HG03571 (cell line): ENCODE data around the gene NACAD.

Source experiments
- ATAC-seq: cut with Tn5 transposase; IDR thresholded peaks from one replicate; pipeline ENCODE4 v1.9.1; 2021; ENCODE audit not compliant: unreplicated experiment

The NACAD gene

GRCh38 chr7:45076946-45077345, 11.8 kb downstream of the NACAD start:
- no peak for ATAC-seq

DNA sequence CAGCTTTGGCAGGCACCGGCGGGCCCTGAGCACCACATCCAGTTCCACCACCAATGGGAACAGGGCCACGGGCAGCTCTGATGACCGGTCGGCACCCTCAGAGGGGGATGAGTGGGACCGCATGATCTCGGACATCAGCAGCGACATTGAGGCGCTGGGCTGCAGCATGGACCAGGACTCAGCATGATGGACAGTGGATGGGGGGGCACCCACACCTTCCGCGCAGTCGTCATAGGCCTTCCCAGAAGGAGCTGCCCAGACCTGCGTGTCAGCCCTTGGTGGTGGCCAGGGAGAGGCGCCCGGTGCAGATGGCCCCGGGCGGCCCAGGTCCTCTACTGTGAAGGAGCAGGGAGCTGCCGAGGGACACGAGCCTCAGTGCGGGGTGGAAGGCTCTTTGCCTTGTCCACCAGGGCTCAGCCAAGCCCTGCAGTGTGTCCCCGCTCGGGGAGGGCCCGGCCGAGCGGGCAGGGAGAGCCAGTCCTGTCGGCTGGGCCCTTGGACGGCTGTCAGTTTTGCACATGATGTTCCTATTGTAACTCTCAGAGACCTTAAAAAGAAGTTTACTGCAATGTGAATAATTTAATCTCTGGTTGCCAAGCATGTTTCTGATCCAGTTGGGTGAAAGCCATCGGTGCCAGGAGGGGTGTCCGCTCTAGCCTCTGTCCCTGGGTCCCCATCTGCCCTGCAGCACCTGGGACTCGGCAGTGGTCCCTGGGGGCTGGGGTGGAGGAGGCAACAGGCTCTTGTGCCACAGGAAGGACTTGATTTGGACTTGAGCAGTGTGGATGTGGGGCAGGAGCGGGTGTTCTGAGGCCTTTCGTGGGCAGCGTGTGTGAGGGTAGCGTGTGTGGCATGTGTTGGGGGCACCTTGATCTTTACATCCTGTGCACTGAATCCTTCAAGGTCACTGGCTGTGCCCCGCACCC, 12.6 kb downstream of the NACAD start:
- no peak for ATAC-seq

DNA sequence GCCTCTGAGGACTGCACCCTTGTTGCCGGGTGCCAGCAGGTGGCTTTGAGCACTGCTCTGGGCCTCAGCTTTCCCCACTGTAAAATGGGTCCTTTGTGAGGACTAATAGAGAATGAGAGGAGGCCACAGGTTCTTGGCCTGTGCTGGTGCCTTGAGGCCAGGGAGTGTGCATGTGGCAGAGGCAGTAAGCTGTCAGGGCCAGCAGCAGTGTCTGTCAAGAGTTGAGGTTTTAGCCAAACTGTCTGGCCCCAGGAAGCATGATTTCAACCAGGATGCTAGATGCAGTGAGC, 13.5 kb downstream of the NACAD start:
- ATAC-seq: no peak

GRCh38 chr7:45074528-45075354, 14.0 kb downstream of the NACAD start:
- no peak for ATAC-seq

GRCh38 chr7:45073786-45074527, 14.8 kb downstream of the NACAD start:
- no peak for ATAC-seq

GRCh38 chr7:45073031-45073785, 15.6 kb downstream of the NACAD start:
- no peak for ATAC-seq

- ATAC-seq: no peak
Observed at GRCh38 chr7:45072131-45073030, 16.4 kb downstream of the NACAD start.

DNA sequence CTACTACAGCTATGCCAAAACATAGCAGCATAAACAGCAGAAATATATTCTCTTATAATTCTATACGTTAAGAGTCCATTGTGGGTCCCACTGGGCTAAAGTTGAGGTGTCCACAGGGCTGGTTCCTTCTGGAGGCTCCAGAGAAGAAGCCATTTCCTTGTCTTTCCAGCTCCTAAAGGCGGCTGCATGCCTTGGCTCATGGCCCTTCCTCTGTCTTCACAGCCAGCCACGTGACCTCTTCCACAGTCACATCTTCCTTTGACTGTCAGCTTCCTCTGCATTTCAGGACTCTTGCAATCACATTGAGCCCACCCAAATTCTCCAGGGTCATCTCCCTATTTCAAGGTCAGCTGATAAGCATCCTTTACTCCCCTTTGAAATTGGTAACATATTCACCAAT, 17.2 kb downstream of the NACAD start:
- ATAC-seq: no peak

- no peak for ATAC-seq
Observed at GRCh38 chr7:45070254-45070642, 18.5 kb downstream of the NACAD start.

DNA sequence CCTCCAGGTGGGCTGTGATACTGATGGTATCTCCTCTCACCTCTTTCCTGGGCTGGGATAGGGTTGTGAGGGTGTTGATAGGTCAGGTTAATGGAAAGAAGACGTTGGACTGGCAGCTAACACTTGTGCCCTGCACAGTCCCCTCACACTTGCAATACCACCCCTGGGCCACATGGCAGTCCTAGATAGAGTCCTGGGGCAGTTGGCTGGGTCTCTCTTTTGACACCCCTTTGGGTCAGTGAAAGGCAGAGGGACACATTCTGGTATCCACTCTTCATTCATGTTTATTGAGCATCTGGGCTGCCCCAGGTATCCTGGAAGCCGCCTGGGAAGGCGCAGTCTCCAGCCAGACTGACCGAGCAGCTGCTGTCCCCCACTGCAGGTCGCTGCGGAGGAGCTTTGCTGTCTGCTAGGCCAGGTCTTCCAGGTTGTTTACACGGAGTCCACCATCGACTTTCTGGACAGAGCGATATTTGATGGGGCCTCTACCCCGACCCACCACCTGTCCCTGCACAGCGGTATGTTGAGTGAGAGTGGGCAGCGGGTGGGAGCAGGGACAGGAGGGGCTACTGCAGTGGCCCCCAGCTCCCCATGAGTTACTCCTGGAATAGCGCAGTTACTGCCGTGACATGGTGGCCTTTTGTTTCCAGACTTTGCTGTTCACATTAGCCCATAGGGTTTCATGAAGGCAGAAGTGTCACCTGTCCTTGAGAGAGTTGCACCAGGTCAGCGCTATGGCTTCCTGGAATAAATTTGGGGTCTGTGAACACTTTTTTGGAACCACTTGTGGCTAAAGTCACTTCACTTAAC, 19.1 kb downstream of the NACAD start:
- ATAC-seq: no peak

GRCh38 chr7:45068236-45069023, 20.3 kb downstream of the NACAD start:
- ATAC-seq: no peak

GRCh38 chr7:45067582-45067981, 21.2 kb downstream of the NACAD start:
- ATAC-seq: no peak

GRCh38 chr7:45066409-45066808, 22.4 kb downstream of the NACAD start:
- ATAC-seq: no peak

GRCh38 chr7:45065031-45065995, 23.5 kb downstream of the NACAD start:
- ATAC-seq: no peak

DNA sequence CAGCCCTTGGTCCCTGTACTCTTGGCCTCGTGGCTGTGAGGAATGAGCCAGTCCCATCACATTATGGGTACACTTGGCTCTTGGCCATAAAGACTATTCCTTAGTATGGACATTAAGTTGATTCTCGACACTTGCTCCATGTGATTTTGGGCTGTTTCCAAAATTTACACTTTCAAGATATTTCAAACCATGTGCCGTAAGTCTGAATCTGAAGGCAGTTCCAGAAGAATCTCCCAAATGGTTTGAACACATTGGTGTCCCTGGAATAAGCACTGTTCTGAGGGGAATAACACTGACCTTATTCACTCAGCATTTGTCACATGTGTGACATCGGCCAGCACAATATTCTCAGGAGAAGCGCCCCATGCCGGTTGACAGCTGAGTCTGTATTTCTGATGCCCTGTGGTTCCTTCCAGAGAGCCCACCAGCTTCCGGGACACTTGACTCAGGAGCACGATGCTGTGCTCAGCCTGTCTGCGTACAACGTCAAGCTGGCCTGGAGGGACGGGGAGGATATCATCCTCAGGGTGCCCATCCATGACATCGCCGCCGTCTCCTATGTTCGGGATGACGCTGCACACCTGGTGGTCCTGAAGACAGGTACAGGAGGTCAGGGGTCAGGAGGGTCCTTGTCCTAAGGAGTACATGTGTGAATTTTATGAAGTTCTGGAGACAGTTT, 24.6 kb downstream of the NACAD start:
- ATAC-seq: no peak

GRCh38 chr7:45061806-45062425, 26.9 kb downstream of the NACAD start:
- no peak for ATAC-seq
